Endodermal cell (in vitro differentiated cells): Measurements from ENCODE around the gene MAP4K2. TPM values are rescaled to one million over a fixed set of nuclear protein-coding genes. Genes with fewer than 3 reads are reported as not detected.

Source experiments
- DNase-seq: peaks from one replicate; pipeline ENCODE4 v3.0.0-alpha.2; 2017
- H3K27ac ChIP-seq: 2 replicates; pipeline ENCODE4 v1.5.1; 2013; ENCODE audit warnings: mild to moderate bottlenecking, low read depth, low read length, moderate library complexity
- H3K27me3 ChIP-seq: 2 replicates; pipeline ENCODE4 v1.6.1; 2013; ENCODE audit warnings: mild to moderate bottlenecking, low read length, moderate library complexity; ENCODE audit not compliant: insufficient read depth, control insufficient read depth, poor library complexity, severe bottlenecking
- H3K36me3 ChIP-seq: 2 replicates; pipeline ENCODE4 v1.7.0; 2013; ENCODE audit warnings: mild to moderate bottlenecking, low read length, moderate library complexity; ENCODE audit not compliant: control insufficient read depth, insufficient read depth
- H3K4me1 ChIP-seq: one replicate; pipeline ENCODE4 v1.7.0; 2013; ENCODE audit warnings: low read length; ENCODE audit not compliant: control insufficient read depth, insufficient read depth
- H3K4me3 ChIP-seq: 2 replicates; pipeline ENCODE4 v1.5.1; 2013; ENCODE audit warnings: mild to moderate bottlenecking, low read length, moderate library complexity
- H3K9ac ChIP-seq: 2 replicates; pipeline ENCODE4 v1.6.1; 2013; ENCODE audit warnings: mild to moderate bottlenecking, low read length, moderate library complexity; ENCODE audit not compliant: poor library complexity, severe bottlenecking; ENCODE audit errors: extremely low read depth
- H3K9me3 ChIP-seq: 2 replicates; pipeline ENCODE4 v1.6.1; 2013; ENCODE audit warnings: mild to moderate bottlenecking, low read length, moderate library complexity; ENCODE audit not compliant: control insufficient read depth
- H3K27ac Mint-ChIP-seq: 2 replicates; pipeline ENCODE4 v1.8.0; 2020; ENCODE audit warnings: mixed read lengths
- H3K27me3 Mint-ChIP-seq: 2 replicates; pipeline ENCODE4 v1.8.0; 2021; ENCODE audit warnings: mild to moderate bottlenecking, mixed read lengths; ENCODE audit not compliant: insufficient read depth
- H3K36me3 Mint-ChIP-seq: 2 replicates; pipeline ENCODE4 v1.8.0; 2020; ENCODE audit warnings: low read depth, mixed read lengths
- H3K4me1 Mint-ChIP-seq: 2 replicates; pipeline ENCODE4 v1.8.0; 2020; ENCODE audit warnings: mixed read lengths
- H3K4me3 Mint-ChIP-seq: 2 replicates; pipeline ENCODE4 v1.8.0; 2020; ENCODE audit warnings: mild to moderate bottlenecking, moderate library complexity, mixed read lengths
- H3K9me3 Mint-ChIP-seq: 2 replicates; pipeline ENCODE4 v1.8.0; 2020; ENCODE audit warnings: mild to moderate bottlenecking, mixed read lengths
- CTCF ChIP-seq: fragments of 200-600 bp; sonication (generic); conservative IDR thresholded peaks from 2 replicates; pipeline ENCODE4 v1.5.0; 2021; ENCODE audit warnings: antibody characterized with exemption, mild to moderate bottlenecking
- WGBS, 2 experiments: methylation state at CpG; one replicate each; pipeline versions ENCODE4 v1.1.5 to v1.1.7; 2013; ENCODE audit warnings: missing lambda C conversion rate in 2 of 2, mixed read lengths in 1 of 2; ENCODE audit not compliant: insufficient coverage in 1 of 2, insufficient read length in 1 of 2; 5-methylcytosine and 5-hydroxymethylcytosine counted together
- total RNA-seq, 2 donors: library from RNA; stranded (reverse); fragmentation: NEBNext Ultra II Directional in 1 of 2; extraction: Animal tissue kit (Norgen Biotek cat#: 25700) in 1 of 2; gene quantifications; 2 replicates in 1 of 2; 3 replicates in 1 of 2; pipeline ENCODE4 v1.2.1, GENCODE V29; 2021

The MAP4K2 gene
- total RNA-seq, 2 donors from 2014 or later, result 24.7 to 32.4 TPM

GRCh38 chr11:64809781-64810241, 6.8 kb upstream of the MAP4K2 start:
- H3K36me3 ChIP-seq, result peaks cover 23% of the 10 kb centered on the region
- no peaks in the 10 kb centered on the region for H3K27me3 ChIP-seq
- Mint-ChIP-seq H3K27ac (peak overlapping the region; percentile 94), H3K36me3 (peaks cover 21% of the 10 kb centered on the region), H3K27me3 (no peaks in the 10 kb centered on the region), H3K4me3 (peak overlapping the region; percentile 89), H3K4me1 (no peaks in the 10 kb centered on the region), H3K9me3 (no peaks in the 10 kb centered on the region)
- H3K27ac ChIP-seq, result no peak overlapping the region
- H3K4me3 ChIP-seq, result peak overlapping the region; percentile 89
- TF ChIP-seq CTCF, result no peak
- no peak overlapping the region for H3K9ac ChIP-seq
- H3K4me1 ChIP-seq, result peaks cover 5% of the 10 kb centered on the region
- no peaks in the 10 kb centered on the region for H3K9me3 ChIP-seq
- peak; percentile 89 for DNase-seq
- WGBS, 2 experiments, result 2 to 10% methylated on average over 18 to 44 of the region's 44 CpGs

GRCh38 chr11:64805481-64805880, 2.5 kb upstream of the MAP4K2 start:
- Mint-ChIP-seq H3K36me3 (peaks cover 22% of the 10 kb centered on the region), H3K27me3 (no peaks in the 10 kb centered on the region), H3K4me3 (no peak overlapping the region), H3K27ac (no peak overlapping the region), H3K9me3 (no peaks in the 10 kb centered on the region), H3K4me1 (peaks cover 8% of the 10 kb centered on the region)
- TF ChIP-seq CTCF, result no peak
- 94 to 95% methylated on average over 5 to 9 of the region's 9 CpGs for WGBS, 2 experiments
- Histone ChIP-seq H3K27me3 (no peaks in the 10 kb centered on the region), H3K9ac (no peak overlapping the region), H3K27ac (no peak overlapping the region), H3K4me1 (peaks cover 5% of the 10 kb centered on the region), H3K36me3 (peaks cover 26% of the 10 kb centered on the region), H3K4me3 (no peak overlapping the region), H3K9me3 (no peaks in the 10 kb centered on the region)
- no peak for DNase-seq

GRCh38 chr11:64804346-64805210, 1.6 kb upstream of the MAP4K2 start:
- Histone ChIP-seq H3K36me3 (peaks cover 29% of the 10 kb centered on the region), H3K4me1 (peaks cover 5% of the 10 kb centered on the region), H3K9ac (no peak overlapping the region), H3K9me3 (no peaks in the 10 kb centered on the region), H3K27me3 (no peaks in the 10 kb centered on the region), H3K27ac (no peak overlapping the region), H3K4me3 (peak overlapping the region; percentile 86)
- WGBS, 2 experiments, result 90 to 93% methylated on average over 20 to 41 of the region's 41 CpGs
- Mint-ChIP-seq H3K9me3 (no peaks in the 10 kb centered on the region), H3K27ac (peak overlapping the region; percentile 96), H3K27me3 (no peaks in the 10 kb centered on the region), H3K4me1 (peaks cover 8% of the 10 kb centered on the region), H3K4me3 (peak overlapping the region; percentile 76), H3K36me3 (peaks cover 22% of the 10 kb centered on the region)
- peak; percentile 78 for DNase-seq
- TF ChIP-seq CTCF, result peak; percentile 53
